GM10248 (cell line): ENCODE results near the gene CREBBP.

ENCODE experiments used
- CTCF ChIA-PET: fragments of 300-600 bp; sonication (Branson Sonifier 250); formaldehyde crosslinking; extraction: SDS; loops from one replicate; lab custom pipeline; 2021; ENCODE audit warnings: antibody characterized with exemption; lab: Yijun Ruan, JAX
- POLR2A ChIA-PET: fragments of 350-650 bp; sonication (Branson Sonifier 250); formaldehyde crosslinking; extraction: SDS; loops from one replicate; lab custom pipeline; 2020; ENCODE audit warnings: antibody characterized with exemption; lab: Yijun Ruan, JAX
- DNase-seq: peaks from one replicate; pipeline ENCODE4 v3.0.0; 2012; ENCODE audit errors: extremely low spot score
- TF ChIP-seq, protein P1 (sequence below): IDR thresholded peaks from 2 replicates; pipeline ENCODE4 v1.5.1; 2012; ENCODE audit warnings: mild to moderate bottlenecking, low read depth; ENCODE audit errors: extremely low read depth, missing control alignments, control extremely low read depth

CREBBP gene

GRCh38 chr16:3770530-3770929 lies 110.0 kb downstream of the CREBBP start:
- DNase-seq: no peak
- ChIA-PET CTCF (no interaction called here), POLR2A (no interaction called here)
- TF ChIP-seq, protein P1, sequence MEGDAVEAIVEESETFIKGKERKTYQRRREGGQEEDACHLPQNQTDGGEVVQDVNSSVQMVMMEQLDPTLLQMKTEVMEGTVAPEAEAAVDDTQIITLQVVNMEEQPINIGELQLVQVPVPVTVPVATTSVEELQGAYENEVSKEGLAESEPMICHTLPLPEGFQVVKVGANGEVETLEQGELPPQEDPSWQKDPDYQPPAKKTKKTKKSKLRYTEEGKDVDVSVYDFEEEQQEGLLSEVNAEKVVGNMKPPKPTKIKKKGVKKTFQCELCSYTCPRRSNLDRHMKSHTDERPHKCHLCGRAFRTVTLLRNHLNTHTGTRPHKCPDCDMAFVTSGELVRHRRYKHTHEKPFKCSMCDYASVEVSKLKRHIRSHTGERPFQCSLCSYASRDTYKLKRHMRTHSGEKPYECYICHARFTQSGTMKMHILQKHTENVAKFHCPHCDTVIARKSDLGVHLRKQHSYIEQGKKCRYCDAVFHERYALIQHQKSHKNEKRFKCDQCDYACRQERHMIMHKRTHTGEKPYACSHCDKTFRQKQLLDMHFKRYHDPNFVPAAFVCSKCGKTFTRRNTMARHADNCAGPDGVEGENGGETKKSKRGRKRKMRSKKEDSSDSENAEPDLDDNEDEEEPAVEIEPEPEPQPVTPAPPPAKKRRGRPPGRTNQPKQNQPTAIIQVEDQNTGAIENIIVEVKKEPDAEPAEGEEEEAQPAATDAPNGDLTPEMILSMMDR: no peak

DNA sequence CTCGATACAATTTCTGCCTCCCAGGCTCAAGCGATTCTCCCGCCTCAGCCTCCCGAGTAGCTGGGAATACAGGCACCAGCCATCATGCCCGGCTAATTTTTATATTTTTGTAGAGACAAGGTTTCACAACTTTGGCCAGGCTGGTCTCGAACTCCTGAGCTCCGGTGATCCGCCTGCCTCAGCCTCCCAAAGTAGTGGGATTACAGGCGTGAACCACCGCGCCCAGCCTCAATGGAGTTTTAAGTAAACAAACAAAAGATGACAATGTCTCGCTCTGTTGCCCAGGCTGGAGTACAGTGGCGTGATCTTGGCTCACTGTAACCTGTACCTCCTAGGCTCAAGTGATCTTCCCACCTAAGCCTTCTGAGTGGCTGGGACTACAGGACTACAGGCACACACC lies 110.6 kb downstream of the CREBBP start:
- ChIA-PET POLR2A (no interaction called here), CTCF (no interaction called here)
- no peak for DNase-seq
- TF ChIP-seq, protein P1: no peak

- ChIA-PET CTCF (no interaction called here), POLR2A (no interaction called here)
- TF ChIP-seq, protein P1: no peak
- DNase-seq: no peak
Observed at GRCh38 chr16:3769013-3769412, 111.5 kb downstream of the CREBBP start.

DNA sequence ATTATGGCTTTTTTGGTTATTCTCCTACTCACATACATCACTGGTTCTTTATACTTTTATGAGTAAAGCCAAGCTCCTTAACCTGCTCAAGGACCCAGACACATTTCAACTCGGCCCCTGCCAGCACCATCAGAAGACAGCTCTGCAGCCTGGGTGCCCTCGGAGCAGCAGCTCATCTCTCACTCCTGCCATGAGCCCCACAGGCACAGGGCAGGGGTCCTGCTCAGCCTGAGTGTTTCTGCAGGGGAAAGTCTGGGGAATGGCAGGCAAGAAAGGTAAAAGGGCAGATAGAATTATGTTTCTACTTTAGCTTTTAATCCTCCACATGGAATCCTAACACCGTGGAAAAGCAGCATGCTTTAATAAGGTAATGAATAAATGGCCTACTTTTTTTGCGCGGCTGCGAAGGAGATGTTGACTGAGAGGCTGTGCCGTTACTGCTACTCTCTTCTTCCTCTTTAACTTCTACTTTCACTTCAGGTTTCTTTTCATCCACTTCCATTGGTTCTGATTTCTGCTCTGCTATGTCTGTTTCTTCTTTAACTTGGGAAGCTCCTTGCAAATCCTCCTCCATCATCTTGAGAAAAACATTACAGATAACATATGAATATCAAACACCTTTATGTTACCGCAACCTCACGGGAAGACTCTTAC lies 113.1 kb downstream of the CREBBP start:
- DNase-seq: no peak
- TF ChIP-seq, protein P1: no peak
- POLR2A ChIA-PET: no interaction called here
- CTCF ChIA-PET: interaction anchor here (1.6 kb wide), 1 partner anchor 24 kb away, joined by 3 read pairs; no protein-coding TSS in a partner anchor

GRCh38 chr16:3766177-3766576 lies 114.3 kb downstream of the CREBBP start:
- POLR2A ChIA-PET: no interaction called here
- TF ChIP-seq, protein P1: no peak
- DNase-seq: no peak
- CTCF ChIA-PET: interaction anchor here (1.5 kb wide), 1 partner anchor 13 kb away, joined by 3 read pairs; no protein-coding TSS in a partner anchor

DNA sequence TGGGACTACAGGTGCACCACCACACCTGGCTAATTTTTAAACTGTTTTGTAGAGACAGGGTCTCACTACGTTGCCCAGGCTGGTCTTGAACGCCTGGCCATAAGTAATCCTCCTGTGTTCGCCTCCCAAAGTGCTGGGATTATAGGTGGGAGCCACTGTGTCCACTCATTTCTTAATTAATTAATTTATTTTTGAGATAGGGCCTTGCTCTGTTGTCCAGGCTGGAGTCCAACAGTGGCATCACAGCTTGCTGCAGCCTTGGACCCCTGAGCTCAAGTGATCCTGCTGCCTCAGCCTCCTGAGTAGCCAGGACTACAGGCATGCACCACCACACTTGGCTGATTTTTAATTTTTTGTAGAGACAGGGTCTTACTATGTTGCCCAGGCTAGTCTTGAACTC lies 116.1 kb downstream of the CREBBP start:
- CTCF ChIA-PET: no interaction called here
- POLR2A ChIA-PET: no interaction called here
- no peak for DNase-seq
- TF ChIP-seq, protein P1: no peak
